Measurements from ENCODE around the gene CSF2RB.

CSF2RB gene

DNA sequence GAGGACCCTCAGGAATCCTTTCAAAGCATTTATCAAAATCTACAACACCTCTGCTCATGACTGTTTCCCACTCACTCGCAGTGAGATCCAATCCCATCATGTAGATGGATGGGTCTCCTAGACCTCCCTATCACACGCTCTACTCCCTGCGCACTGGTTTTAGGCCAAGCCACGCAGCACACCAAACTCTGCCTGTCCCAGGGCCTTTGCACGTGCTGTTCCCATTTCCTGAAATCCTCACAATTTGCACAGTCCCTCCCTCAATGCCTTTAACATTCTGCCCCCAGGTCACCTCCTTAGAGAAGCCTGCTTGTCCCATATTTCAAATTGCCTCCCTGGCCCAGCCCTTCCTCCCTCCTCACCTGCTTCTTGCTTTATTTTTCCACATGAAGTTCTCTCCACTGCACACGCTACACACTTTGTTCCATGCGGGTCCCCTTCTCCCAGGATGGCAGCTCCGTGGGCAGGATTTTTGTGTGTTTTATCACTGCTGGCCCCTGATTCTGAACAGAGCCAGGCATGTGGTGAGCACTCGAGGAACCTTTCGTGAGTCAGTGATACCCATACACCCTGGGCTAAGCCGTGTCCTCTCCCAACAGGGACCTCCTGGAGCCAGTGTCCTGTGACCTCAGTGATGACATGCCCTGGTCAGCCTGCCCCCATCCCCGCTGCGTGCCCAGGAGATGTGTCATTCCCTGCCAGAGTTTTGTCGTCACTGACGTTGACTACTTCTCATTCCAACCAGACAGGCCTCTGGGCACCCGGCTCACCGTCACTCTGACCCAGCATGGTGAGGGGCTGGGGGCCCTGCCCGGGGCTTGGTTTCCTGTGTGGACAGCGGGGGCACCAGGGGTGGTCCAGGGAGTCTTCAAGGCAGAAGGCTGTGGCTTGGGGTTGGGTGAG, 12.2 kb downstream of the CSF2RB start:
- TF ChIP-seq POU2F2 (IDR thresholded peaks at IDR 0.05; ENCODE audit: low read depth, low read length) = no peak
- FAIRE-seq (no peak), DNase-seq (ENCODE audit: insufficient read length, low spot score) (no peak)

DNA sequence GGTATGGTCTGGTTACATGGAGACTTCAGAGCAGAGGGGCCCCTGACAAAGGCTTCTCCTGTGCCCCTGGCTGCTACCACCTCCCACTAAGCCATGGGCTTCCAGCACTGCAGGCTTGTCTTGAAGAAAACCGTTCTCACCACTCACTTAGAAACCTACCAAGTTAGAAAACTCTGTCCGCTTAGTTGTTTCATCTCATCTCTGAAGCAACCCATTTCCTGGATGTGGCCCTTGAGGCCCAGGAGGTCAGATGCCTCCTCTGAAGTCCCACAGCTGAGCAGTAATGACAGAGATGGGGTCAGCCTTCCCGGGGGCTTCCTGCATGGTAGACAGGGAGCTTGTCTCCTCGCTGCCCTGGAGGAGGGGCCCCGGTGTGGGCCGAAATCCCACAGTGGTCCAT, 12.9 kb downstream of the CSF2RB start:
- FAIRE-seq = no peak
- no peak for DNase-seq (ENCODE audit: insufficient read length, low spot score)
- TF ChIP-seq POLR2AphosphoS5 (IDR thresholded peaks at IDR 0.05; ENCODE audit: low read depth, low read length) (no peak), POLR2A (IDR thresholded peaks at IDR 0.05; ENCODE audit: low read depth, low read length) (no peak), TAF1 (IDR thresholded peaks at IDR 0.05; ENCODE audit: low read depth, low read length) (no peak), PAX5 (IDR thresholded peaks at IDR 0.05; ENCODE audit: insufficient read depth, low read length, severe bottlenecking) (no peak), SPI1 (IDR thresholded peaks at IDR 0.05; ENCODE audit: low read depth, low read length) (no peak), POU2F2 (IDR thresholded peaks at IDR 0.05; ENCODE audit: low read depth, low read length) (no peak)

DNA sequence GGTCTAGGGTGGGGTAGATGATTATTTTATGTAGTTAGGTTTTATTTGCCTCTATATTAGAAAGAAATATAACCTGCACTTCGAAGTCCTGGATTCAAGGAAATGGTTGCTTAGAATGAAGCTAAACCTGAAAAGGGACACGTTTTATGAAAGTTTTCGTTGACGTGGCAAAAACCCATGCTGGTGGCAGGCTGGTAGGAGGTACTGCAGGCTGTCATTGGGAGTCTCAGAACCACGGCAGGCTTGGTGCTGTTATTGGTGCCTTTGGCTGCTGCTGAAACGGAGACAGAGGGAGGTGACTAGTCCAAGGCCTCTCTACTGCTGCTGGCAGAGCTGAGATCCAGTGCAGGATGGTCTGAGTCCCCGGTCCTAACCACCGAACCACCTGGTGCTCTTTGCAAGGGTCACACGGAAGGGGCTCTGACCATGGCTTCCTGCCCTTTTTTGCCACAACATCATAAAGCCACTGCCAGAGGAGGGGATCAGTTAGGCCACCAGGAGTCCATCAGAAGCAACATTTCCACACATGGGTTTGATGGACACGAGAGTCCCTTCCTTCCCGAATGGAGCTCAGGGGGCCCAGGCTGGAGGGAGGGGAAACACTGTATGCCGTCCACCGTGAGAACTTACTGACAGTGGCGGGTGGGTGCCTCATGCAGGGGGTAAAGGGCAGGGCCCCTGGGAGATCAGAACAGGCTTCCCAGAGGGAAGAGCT, 13.4 kb downstream of the CSF2RB start:
- TF ChIP-seq POU2F2 (IDR thresholded peaks at IDR 0.05; ENCODE audit: low read depth, low read length) = no peak
- TF ChIP-seq POLR2A (IDR thresholded peaks at IDR 0.05; ENCODE audit: low read depth, low read length) = no peak
- no peak for TF ChIP-seq POLR2AphosphoS5 (IDR thresholded peaks at IDR 0.05; ENCODE audit: low read depth, low read length)
- TF ChIP-seq TAF1 (IDR thresholded peaks at IDR 0.05; ENCODE audit: low read depth, low read length) = no peak
- TF ChIP-seq SPI1 (IDR thresholded peaks at IDR 0.05; ENCODE audit: low read depth, low read length) = no peak
- no peak for TF ChIP-seq PAX5 (IDR thresholded peaks at IDR 0.05; ENCODE audit: insufficient read depth, low read length, severe bottlenecking)
- FAIRE-seq = no peak
- no peak for DNase-seq (ENCODE audit: insufficient read length, low spot score)

DNA sequence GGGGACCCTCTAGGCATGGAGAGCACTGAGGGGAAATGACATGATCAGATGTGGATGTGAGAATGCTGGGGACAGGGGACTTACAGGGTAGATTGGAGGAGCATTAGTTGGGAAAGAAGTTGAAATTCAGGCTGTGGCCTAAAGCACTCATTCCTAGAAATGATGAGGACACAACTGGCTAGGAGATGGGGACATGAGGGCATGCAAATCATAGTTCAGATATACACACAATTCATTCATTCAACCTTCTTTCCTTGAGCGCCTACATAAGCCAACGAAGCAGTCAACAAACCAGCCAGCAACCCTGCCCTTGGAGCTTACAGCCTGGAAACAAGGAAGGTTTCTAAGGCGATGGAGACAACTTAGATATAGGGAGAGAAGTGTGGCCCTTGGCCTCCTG, 14.2 kb downstream of the CSF2RB start:
- DNase-seq (ENCODE audit: insufficient read length, low spot score) = no peak
- FAIRE-seq = no peak
- no peak for TF ChIP-seq POLR2AphosphoS5 (IDR thresholded peaks at IDR 0.05; ENCODE audit: low read depth, low read length)
- TF ChIP-seq TAF1 (IDR thresholded peaks at IDR 0.05; ENCODE audit: low read depth, low read length) = no peak
- no peak for TF ChIP-seq POLR2A (IDR thresholded peaks at IDR 0.05; ENCODE audit: low read depth, low read length)
- no peak for TF ChIP-seq SPI1 (IDR thresholded peaks at IDR 0.05; ENCODE audit: low read depth, low read length)
- TF ChIP-seq PAX5 (IDR thresholded peaks at IDR 0.05; ENCODE audit: insufficient read depth, low read length, severe bottlenecking) = no peak
- TF ChIP-seq POU2F2 (IDR thresholded peaks at IDR 0.05; ENCODE audit: low read depth, low read length) = no peak

DNA sequence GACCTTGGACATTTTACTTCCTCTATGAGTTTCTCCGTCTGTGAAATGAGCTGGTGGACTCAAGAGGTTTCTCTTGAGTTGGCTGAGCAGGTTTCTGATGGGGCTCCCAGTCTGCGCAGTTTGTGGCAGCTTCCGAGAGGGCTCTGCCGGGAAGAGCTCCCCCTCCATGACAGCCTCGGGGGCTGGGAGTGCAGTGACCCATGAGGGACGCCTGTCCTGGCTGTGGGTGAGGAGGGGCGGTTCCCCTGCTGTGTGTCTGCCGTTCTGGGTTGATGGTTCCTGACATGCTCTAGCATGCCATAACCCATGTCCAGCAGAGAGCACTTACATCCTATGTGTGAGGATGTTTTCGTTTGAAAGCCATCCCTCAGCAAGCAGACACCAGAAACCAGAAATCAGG, 14.8 kb downstream of the CSF2RB start:
- no peak for DNase-seq (ENCODE audit: insufficient read length, low spot score)
- TF ChIP-seq POLR2A (IDR thresholded peaks at IDR 0.05; ENCODE audit: low read depth, low read length) (no peak), TAF1 (IDR thresholded peaks at IDR 0.05; ENCODE audit: low read depth, low read length) (no peak), PAX5 (IDR thresholded peaks at IDR 0.05; ENCODE audit: insufficient read depth, low read length, severe bottlenecking) (no peak), POLR2AphosphoS5 (IDR thresholded peaks at IDR 0.05; ENCODE audit: low read depth, low read length) (no peak), SPI1 (IDR thresholded peaks at IDR 0.05; ENCODE audit: low read depth, low read length) (no peak), POU2F2 (IDR thresholded peaks at IDR 0.05; ENCODE audit: low read depth, low read length) (no peak)
- FAIRE-seq = no peak

DNA sequence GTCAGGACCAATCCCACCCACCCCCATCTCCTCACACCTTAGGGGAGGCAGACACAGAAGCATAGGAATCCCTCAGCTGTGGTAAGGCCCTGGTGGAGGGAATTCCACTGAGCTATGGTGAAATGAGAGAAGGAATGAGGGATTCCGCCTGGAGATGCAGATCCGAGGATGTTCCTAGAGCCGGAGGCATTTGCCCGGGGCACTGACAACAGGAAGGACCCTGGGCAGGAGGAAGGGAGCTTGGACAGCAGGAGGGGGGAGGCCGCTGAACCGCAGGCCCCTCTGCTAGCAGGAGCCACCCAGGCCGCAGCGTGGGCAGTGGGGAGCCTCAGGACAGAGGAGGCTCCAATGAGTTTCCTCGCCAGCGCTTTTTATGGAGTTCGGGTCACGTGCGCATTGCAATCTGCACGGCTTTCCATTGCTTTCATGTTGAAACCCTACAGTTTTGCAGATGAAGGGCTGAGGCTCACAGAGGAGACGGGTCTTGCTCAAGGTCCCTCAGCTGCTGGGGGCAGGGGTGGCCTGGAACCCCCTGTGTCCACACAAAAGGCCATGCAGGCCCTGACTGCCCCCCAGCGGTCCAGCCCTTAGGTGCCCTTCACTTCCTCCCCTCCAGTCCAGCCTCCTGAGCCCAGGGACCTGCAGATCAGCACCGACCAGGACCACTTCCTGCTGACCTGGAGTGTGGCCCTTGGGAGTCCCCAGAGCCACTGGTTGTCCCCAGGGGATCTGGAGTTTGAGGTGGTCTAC, 15.5 kb downstream of the CSF2RB start:
- no peak for DNase-seq (ENCODE audit: insufficient read length, low spot score)
- FAIRE-seq = no peak
- TF ChIP-seq POLR2AphosphoS5 (IDR thresholded peaks at IDR 0.05; ENCODE audit: low read depth, low read length) (no peak), POU2F2 (IDR thresholded peaks at IDR 0.05; ENCODE audit: low read depth, low read length) (no peak), PAX5 (IDR thresholded peaks at IDR 0.05; ENCODE audit: insufficient read depth, low read length, severe bottlenecking) (no peak), POLR2A (IDR thresholded peaks at IDR 0.05; ENCODE audit: low read depth, low read length) (no peak), SPI1 (IDR thresholded peaks at IDR 0.05; ENCODE audit: low read depth, low read length) (no peak), TAF1 (IDR thresholded peaks at IDR 0.05; ENCODE audit: low read depth, low read length) (no peak)

DNA sequence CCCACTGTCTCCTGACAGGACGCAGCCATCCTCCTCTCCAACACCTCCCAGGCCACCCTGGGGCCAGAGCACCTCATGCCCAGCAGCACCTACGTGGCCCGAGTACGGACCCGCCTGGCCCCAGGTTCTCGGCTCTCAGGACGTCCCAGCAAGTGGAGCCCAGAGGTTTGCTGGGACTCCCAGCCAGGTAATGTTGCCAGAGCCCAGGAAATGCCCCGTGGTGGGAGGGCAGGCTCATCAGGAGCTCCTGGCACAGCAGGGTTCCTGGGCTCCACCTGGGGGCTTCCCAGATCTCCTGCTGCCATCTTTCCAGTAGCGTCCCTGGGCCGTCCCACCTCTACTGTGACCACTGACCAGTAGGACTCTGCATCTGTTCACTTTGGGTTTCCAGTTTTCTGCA, 16.2 kb downstream of the CSF2RB start:
- TF ChIP-seq POLR2A (IDR thresholded peaks at IDR 0.05; ENCODE audit: low read depth, low read length) (no peak), TAF1 (IDR thresholded peaks at IDR 0.05; ENCODE audit: low read depth, low read length) (no peak), POU2F2 (IDR thresholded peaks at IDR 0.05; ENCODE audit: low read depth, low read length) (no peak), POLR2AphosphoS5 (IDR thresholded peaks at IDR 0.05; ENCODE audit: low read depth, low read length) (no peak), PAX5 (IDR thresholded peaks at IDR 0.05; ENCODE audit: insufficient read depth, low read length, severe bottlenecking) (no peak), SPI1 (IDR thresholded peaks at IDR 0.05; ENCODE audit: low read depth, low read length) (no peak)
- FAIRE-seq (no peak), DNase-seq (ENCODE audit: insufficient read length, low spot score) (no peak)

DNA sequence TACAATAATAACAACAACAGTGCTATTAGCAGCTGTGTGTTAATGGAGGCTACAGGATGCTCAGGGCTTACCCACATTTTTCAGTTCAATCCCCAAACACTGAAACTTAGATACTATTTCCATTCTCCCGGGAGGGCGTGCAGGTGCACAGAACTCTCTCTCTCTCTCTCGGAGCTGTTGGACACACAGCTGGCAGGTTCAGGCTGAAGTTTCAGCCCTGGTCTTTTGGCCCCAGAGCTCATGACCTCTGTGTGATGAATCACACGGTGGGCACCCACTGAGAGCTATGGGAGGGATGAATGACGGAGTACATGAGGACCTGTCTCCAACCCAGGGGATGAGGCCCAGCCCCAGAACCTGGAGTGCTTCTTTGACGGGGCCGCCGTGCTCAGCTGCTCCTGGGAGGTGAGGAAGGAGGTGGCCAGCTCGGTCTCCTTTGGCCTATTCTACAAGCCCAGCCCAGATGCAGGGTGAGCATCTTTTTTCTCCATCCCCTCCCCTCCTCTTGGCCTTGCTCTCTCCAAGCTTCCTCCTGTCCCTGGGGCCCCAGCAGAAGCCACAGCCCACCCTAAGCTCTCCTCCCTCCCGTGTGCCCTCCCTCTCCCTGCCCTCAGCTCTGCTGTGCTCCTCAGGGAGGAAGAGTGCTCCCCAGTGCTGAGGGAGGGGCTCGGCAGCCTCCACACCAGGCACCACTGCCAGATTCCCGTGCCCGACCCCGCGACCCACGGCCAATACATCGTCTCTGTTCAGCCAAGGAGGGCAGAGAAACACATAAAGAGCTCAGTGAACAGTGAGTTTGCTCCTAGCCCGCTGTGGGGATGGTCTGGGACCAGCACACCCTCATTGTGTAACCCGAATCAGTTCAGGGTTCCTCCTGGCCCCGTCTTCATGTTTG, 16.9 kb downstream of the CSF2RB start:
- no peak for FAIRE-seq
- DNase-seq (ENCODE audit: insufficient read length, low spot score) = no peak
- TF ChIP-seq SPI1 (IDR thresholded peaks at IDR 0.05; ENCODE audit: low read depth, low read length) = no peak
- no peak for TF ChIP-seq PAX5 (IDR thresholded peaks at IDR 0.05; ENCODE audit: insufficient read depth, low read length, severe bottlenecking)
- no peak for TF ChIP-seq POLR2A (IDR thresholded peaks at IDR 0.05; ENCODE audit: low read depth, low read length)
- TF ChIP-seq POLR2AphosphoS5 (IDR thresholded peaks at IDR 0.05; ENCODE audit: low read depth, low read length) = no peak
- no peak for TF ChIP-seq TAF1 (IDR thresholded peaks at IDR 0.05; ENCODE audit: low read depth, low read length)
- no peak for TF ChIP-seq POU2F2 (IDR thresholded peaks at IDR 0.05; ENCODE audit: low read depth, low read length)
